Activated T-cell treated with anti-CD3 and anti-CD28 coated beads, Interleukin-2, amount 50 U/mL, for 48 hours (primary cell): ENCODE measurements around the gene LRBA.

ENCODE experiments used
- DNase-seq, 2 experiments: peaks; one replicate each; pipeline ENCODE4 v3.0.0-alpha.2; 2020

Gene LRBA

DNA sequence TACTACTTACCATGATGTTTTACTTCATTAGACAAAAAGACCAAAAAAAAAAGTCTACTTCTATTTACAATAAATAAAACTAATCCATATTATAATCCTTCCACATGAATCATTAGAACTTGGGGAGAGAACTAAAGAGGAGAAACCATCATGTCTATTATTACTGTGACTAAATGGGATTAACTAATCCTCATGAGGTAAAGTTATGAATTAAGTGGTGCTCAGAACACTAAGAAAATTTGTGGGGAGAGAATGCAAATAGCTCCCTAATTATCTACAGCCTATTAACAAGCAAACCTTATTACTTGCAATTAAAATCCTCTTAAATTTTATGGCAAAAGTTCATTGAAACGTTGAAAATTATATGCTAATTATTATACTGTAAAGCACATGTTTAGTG lies 364.3 kb downstream of the LRBA start:
- no peak for DNase-seq

DNA sequence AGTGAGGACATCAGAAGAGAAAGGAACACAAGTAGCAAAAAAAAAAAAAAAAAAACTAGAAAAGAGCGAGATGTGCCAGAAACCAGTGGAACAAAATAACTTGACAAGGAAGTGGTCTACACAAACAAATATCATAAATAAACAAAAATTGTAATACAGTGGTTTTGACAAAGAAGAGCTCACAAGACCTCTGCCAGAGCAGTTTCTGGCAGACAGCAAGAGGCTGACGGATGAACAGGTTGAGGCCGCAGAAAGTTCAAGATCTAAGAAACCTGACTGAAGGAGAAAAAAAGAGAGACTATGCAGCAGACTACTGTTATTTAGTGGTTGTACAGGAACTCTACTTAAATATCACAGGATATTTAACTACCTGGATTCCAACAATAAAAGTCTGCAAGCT lies 367.0 kb downstream of the LRBA start:
- no peak for DNase-seq

DNA sequence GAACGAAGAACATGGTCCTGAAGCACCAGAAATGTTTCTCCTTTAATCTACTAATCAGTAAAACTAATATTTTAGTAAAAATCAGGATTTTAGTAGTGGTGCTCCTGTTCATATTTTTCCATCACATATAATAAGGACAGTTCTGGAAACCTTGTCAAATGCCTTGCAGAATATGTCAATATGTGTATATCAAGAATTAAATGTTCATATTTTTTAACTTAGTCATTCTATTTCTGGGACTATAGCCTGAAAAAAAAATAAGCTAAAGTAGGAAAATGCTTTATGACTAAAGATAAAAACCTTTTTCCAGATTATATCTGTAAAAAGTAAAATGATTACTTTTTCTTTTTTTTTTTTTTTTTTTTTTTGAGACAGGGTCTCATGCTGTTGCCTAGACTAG lies 368.1 kb downstream of the LRBA start:
- no peak for DNase-seq

DNA sequence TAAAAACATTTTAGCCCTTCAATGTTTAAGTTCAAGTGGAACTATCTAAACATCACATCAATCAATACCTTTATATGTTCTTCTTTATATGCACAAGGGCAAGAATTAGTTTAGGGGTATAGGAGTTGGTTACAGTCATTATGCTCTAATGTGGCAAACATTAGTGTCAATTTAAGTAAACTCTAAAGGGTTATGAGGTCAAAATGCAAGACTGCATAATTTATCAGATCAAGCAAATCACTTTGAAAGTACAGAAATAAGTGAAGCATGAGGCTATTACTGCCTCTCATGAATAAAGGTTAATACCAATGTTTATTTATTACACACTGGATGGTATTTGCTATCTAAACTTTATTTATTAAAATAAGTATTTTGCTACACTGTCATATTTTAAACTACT lies 373.5 kb downstream of the LRBA start:
- DNase-seq: no peak

DNA sequence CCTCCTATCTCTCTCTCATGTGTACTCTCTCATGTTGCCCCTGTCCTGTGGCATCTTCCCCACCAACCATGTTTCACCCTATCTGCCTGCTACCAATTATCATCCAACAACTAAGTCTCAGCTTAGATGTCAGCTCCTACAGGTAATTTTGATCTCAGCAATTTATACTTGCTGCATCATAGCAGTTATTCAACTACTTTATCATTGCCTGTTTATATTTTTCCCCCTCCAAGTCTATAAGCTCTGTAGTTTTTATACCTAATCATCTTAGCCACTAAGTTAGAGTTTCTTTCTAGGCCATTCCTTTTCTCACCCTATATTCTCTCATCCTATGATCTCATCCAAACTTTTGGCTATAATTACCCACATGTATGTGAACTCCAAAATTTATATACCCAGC lies 382.4 kb downstream of the LRBA start:
- no peak for DNase-seq

DNA sequence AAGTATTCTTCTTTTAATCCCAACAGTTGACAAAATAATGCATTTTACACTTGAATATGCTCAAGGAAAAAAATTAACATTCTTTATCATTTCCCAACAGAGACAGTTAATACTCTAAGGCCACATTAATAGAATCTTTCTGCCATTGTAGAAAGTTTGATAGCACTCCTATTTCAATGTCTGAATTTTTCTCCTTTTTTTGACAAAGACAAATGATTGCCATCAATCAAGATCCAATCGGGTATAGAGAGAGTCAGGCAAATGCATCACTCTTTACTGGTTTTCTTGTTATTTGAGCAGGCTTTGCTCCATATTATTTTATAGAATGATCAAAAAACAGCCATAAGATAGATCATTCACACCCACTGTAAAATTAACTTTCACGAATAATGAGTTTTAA lies 387.0 kb downstream of the LRBA start:
- no peak for DNase-seq

DNA sequence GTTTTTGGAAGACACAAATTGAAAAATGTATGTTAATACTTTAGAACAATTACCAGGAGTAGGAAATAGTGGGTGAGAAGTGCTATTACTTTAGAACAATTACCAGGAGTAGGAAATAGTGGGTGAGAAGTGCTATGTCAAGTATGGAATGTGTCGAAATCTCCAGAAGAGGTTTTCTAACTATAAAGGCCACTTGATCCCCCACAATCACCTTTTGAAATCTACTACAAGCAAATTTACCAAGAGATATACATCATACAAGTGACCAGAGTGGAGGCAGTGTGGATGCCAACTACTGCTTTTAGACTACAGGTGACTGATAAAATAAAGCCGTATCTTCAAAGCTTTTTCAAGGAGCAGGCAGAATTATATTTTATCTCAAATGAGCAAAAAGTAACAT lies 390.1 kb downstream of the LRBA start:
- no peak for DNase-seq

DNA sequence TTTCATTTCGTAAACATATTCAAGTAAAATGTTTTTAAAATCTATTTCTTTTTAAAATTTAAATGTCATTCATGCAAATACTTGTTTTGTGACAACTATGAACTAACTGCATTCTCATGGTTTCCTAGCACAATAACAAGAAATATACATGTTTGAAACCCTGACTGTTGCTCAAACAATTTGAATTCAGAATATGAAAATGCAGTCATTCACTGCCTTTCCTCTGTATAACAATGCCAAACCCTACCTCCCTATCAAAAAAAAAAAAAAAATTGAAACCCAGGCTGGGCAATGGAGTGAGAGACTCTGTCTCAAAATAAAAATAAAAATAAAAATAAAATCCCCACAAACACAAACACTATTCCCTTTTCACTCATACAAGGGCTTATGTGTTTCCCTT lies 391.0 kb downstream of the LRBA start:
- DNase-seq: no peak

DNA sequence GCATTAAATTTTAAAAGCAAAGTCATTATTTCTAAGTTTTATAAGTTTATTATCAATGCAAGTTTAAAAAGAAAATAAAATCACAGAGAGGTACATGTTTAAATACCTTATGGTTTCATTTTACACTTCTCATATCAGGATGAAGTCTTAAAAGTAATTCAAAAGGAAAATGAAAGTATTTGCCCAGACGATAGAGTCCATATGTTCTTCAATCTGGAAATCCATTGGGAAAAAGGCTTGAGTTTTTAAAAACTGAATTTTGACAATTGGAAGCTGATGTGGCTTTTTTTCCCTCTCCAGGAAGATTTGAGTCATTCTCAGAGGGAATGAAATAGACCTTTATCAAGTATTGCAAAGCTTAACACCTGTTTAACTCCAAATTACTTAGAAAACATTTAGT lies 396.0 kb downstream of the LRBA start:
- no peak for DNase-seq

DNA sequence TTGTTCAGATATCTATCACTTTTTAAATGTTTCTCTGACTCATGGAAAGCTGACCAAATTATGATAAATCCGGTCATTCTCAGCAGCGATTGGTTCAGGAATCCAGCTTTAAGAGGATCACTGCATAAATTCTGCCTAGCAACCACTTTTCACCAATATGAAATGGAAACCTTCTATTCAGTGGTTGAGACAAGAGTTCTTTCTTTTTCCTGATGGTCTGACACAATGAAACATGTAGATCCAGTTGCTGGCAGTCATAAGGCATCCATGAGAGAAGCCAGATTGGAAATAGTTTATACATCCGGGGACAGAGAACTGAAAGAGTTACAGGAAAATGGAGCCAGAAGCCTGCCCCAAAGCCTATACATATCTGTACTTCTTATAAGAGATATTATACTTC lies 406.0 kb downstream of the LRBA start:
- no peak for DNase-seq

DNA sequence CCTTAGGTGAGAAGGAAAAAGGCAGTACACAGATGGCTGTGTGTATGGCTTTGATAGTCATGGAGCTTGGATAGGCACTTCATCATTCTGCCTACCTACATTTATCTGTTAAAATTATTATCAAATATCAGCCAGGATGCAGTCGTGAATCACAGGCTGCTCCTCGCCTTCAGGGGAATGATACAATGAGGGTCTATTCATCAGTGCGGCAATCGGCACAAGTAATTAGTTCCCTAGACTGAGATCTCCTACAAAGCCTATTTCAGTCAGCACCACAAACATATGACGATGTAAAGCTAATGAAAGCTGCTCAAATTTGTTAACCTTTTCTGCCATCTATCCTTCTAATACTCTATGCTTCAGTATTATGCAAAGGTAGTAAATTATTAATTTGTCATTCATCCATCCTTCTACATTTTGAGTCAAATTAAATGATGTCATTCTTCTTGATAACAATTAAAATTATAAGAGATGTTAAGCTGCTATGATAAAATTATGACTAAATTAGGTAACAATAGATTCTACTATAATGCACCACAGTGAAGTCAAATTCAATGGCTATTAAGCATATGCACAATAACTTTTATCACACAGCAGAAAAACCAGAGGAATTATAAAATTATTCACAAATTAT lies 414.2 kb downstream of the LRBA start:
- no peak for DNase-seq

DNA sequence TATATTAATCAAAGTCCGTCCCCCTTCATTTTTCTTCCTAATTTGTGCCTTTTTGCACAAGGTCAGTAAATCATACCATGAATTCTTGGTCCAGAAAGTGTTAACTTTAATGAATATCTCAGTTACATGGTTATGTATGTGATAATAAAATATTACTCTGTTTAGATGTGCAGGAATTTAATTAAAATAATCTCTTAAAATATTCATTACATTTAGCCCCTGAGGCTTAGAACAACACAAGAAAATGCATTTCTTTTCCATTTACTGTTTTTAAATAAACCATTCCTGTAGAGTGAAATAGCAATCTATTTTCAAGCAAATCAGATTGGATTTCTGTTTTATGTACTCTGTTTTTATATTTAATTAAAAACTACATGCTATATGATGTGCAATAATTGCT lies 415.5 kb downstream of the LRBA start:
- DNase-seq: no peak

DNA sequence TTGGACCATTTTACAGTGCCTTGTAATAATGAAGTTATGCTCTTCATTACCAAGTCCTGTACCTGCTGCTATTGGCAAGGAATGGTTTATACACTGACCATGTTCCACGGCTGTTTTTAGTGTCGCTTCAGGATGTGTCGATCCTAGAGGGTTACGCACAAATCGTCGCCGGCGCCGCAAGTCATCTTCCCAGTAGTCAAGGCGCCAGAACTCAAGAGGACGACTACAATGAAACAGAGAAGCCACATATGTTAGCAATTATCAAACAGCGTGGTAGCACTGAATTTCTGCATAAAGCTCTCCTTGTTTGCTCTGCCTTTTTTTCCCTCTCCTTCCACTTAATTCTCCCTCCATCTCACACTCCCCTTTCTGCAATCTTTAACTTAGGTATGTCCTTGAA lies 416.2 kb downstream of the LRBA start:
- no peak for DNase-seq

DNA sequence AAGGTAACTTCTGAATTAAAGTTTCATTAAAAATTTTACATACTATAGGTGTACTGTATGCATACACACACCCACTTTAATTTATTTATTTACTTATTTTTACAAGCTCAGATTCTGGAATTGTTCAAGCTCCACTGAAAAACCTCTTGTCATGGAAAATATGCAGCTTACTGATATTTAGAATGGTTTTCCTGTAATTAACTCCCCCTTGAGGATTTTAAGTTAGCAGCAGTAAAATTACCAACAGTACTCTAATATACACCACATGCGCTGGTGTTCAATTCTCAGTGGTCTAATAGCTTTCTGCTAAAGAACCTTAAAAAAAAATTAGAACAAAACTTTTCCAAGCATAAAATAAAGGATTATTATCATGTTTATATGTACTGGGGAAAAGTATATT lies 421.1 kb downstream of the LRBA start:
- DNase-seq: no peak

DNA sequence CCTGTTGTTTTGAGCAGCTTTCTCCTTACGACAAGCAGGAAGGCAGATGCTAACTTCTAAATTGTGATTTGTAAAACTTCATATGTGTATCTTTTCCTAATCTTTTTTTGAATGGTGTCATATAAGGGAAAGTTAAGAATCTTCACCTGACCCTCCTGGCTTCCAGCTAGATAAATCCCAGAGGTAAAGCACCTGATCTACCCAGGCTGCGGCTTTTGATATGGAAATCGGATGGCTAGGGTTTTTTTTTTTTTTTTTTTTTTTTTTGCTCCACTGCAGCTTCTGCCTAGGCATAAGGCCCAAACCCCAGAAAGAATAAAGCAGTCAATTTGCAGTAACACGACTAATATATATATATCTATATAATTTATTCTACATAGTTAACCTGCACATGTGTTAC lies 423.2 kb downstream of the LRBA start:
- DNase-seq: no peak

DNA sequence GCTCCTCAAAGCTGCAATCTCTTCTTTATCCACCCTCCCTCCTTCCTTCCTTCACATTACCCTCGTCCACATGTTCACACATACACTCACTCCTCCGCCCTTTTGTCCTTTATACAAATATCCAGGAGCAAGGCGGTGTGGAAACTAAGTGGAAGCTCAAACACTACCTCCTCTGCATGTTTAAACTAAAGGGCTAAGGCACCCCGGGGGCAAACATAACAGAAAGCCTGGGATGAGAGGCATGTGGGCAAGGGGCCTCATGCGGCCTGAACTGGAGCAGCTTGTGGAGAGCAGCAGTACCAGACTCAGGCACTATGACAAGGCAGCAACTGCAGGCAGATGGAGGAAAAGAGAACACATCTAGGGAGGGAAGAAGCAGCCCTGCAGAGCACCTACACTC lies 423.7 kb downstream of the LRBA start:
- DNase-seq: no peak

DNA sequence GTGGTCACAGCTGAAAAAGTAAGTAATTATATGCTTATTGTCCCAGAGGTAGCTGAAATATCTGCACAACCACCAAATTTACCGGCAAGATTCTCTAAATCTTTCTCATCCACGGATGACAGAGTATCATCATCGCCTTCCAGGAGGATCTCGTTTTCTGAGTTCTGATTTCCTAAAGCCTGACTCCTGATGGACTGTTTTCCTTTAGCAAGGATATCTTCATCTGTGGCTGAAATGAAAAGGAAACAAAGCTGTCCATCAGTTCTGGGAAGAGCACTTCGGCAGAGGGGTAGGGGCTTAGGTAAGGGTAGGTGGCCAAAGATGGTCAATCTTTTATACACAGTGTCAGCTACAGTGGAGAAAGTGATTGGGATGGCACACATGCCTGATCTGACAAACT lies 424.5 kb downstream of the LRBA start:
- no peak for DNase-seq

DNA sequence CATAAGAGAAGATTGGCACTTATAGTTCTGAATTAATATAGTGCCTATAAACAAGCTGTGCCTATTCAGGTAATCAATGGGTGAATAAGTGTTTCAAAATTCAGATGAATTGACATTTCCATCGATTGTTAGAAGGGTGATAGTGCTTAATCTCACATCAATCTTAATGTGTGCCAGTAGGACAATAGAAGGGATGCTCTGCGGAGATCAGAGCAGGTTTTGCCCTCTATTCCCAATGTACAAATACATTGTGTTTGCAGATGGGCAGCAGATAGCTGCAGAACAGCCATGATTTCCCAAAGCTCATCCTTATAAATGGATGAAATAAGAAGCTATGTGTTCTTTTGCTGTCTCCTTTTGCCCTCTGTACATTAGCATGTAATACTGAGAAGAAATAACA lies 425.9 kb downstream of the LRBA start:
- no peak for DNase-seq

DNA sequence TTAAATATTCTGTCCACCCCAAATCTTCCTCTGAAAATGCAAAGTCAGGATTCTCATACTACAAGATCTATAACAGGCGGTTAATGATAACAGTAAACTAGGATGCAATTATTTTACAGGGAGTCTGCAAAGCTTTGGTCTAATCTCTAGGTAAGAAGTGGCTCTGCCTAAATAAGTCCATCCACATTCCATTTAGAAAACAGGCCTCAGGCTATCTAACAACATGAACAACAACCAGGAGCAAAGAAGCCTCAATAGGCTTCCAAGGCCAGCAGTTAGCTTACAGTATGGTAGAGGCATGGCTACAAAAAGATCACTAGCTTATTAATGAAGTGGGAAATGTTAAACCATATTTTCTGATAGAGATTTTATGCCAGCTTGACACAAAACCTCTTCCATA lies 426.8 kb downstream of the LRBA start:
- no peak for DNase-seq

DNA sequence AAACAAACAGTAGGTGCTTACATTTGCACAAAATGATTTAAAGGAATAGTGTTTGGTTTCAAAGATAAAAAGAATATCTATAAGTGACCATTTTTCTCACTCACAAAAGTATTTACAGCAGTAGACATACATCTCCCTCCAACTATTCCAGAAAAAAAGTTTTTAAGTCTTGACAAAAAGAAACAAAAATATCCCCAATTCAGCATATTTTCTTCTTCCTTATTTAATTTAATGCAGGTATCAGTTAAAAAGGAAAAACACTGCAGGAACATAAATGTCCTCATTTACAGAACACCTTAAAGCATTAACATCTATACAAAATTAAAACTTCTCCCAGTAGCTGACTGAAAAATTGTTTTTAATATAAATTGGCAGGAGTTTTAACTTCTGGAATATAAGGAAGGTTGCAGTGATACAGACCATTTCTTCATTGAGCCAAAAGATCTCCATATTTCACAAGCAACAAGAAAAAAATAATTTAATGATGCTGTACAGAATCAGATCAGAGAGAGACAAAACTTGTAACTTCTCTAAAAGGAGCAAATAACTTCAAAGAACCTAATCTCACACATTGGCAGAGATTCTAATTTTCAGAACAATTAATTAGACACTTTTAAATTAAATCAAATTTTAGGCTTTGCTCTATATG lies 428.8 kb downstream of the LRBA start:
- no peak for DNase-seq

DNA sequence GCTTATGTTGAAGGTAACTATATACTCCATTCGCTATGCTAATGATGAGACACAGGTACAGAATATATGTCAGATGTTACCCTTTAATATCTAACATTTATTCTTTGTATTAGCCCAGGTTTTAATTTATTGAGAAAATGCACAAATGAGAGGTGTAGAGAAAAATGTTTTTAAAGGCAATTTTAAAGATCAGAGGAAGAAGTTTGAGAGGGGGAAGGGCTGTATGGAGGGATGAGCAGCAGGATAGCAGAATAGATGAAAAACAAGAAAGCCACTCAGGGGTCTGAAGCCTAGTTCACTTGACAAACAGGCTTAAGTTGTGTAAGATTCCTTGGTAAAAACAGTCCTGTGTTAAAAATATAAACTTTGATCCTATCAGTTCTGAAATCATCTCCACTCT lies 429.5 kb downstream of the LRBA start:
- DNase-seq: no peak

DNA sequence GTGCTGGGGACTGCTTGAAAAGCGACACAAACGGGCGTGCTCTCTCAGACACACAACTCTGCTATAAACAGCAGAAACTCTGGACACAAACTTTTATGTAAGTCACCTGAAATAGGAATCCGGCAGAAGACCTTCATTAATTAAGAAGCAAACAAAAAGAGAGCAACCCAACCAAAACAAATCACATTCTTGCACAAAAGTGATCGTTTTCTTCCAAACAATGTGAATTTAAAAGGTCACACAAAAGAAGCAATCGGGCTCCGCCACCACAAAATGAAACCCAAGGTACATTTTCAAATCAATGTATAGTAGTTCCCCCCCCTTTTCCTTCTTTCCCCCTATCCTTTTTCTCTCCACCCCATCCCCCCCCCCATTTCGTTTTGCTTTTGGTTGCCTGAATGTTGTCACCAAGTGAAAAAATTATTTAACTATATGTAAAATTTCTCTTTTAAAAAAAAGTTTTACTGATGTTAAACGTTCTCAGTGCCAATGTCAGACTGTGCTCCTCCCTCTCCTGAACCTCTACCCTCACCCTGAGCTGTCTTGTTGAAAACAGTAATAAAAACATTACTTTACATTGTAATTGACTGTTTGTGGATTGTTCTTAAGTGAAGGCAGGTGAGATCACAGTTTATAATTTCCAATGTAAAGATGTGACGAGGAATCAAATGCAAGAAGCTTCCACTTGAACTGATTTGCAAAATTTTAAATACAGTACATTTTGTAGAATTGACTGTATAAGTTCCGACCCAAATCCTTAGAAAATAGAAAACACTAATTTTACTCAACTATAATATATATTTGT lies 430.8 kb downstream of the LRBA start:
- no peak for DNase-seq

DNA sequence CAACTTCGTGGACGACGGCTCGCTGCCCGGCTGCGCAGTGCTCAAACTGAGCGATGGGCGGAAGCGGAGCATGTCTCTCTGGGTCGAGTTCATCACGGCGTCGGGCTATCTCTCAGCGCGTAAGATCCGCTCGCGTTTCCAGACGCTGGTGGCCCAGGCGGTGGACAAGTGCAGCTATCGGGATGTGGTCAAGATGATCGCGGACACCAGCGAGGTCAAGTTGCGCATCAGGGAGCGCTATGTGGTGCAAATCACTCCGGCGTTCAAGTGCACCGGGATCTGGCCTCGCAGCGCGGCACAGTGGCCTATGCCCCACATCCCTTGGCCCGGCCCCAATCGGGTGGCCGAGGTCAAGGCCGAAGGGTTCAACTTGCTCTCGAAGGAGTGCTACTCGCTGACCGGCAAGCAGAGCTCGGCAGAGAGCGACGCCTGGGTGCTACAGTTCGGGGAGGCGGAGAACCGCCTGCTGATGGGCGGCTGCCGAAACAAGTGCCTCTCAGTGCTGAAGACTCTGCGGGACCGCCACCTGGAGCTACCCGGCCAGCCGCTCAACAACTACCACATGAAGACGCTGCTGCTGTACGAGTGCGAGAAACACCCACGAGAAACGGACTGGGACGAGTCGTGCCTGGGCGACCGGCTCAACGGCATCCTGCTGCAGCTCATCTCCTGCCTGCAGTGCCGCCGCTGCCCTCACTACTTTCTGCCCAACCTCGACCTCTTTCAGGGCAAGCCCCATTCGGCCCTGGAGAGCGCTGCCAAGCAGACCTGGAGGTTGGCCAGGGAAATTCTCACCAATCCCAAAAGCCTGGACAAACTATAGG lies 431.6 kb downstream of the LRBA start:
- DNase-seq: no peak

DNA sequence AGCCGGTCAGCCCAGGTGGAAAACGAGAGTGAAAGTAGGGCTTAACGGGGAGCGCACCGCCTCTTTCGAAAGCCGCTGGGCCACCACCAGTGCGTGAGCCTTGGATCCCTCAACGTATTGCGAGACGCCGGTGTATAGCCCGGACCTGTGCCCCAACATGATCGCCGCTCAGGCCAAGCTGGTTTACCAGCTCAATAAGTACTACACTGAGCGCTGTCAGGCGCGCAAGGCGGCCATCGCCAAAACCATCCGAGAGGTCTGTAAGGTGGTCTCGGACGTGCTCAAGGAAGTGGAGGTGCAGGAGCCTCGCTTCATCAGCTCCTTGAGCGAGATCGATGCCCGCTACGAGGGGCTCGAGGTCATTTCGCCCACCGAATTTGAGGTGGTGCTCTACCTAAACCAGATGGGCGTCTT lies 432.2 kb downstream of the LRBA start:
- no peak for DNase-seq
